Suprapubic skin (tissue), 4 donors: ENCODE results near the gene CUBN. TPM values are rescaled to one million over a fixed set of nuclear protein-coding genes. Genes with fewer than 3 reads are reported as not detected.
A peak's percentile ranks its signal among the peaks of the same experiment; 100 is the strongest.
"Not testable (repeated sequence)": the region's sequence is repeated elsewhere in the genome, so short reads cannot be mapped to it uniquely, and the experiment has no call there.

Source experiments
- DNase-seq, 2 donors: peaks; one replicate each; pipeline ENCODE4 v3.0.0-alpha.2; 2019; ENCODE audit warnings: low spot score in 2 of 2
- H3K27ac ChIP-seq: fragments of 200-600 bp; sonication (generic); one replicate; pipeline ENCODE4 v1.5.1; 2019
- H3K27me3 ChIP-seq: fragments of 200-600 bp; sonication (generic); one replicate; pipeline ENCODE4 v1.5.1; 2019
- H3K36me3 ChIP-seq: fragments of 200-600 bp; sonication (generic); one replicate; pipeline ENCODE4 v1.5.1; 2019
- H3K4me1 ChIP-seq: fragments of 200-600 bp; sonication (generic); one replicate; pipeline ENCODE4 v1.5.1; 2019
- H3K4me3 ChIP-seq: fragments of 200-600 bp; sonication (generic); one replicate; pipeline ENCODE4 v1.5.1; 2019; ENCODE audit warnings: mild to moderate bottlenecking
- H3K9me3 ChIP-seq: fragments of 200-600 bp; sonication (generic); one replicate; pipeline ENCODE4 v1.5.1; 2019
- EP300 ChIP-seq: sonication (generic); formaldehyde crosslinking; IDR thresholded peaks from one replicate; pipeline ENCODE4 v1.6.1; 2017; ENCODE audit warnings: antibody characterized with exemption
- POLR2A ChIP-seq, 2 donors: fragments of 450-650 bp; IDR thresholded peaks; one replicate each; pipeline ENCODE4 v1.6.1; 2017; ENCODE audit warnings: antibody characterized with exemption in 2 of 2, mild to moderate bottlenecking in 2 of 2, moderate library complexity in 2 of 2
- POLR2AphosphoS5 ChIP-seq, 3 donors: sonication (generic); formaldehyde crosslinking; IDR thresholded peaks; one replicate each; pipeline ENCODE4 v1.6.1; 2017; ENCODE audit warnings: antibody characterized with exemption in 3 of 3
- WGBS: methylation state at CpG from one replicate; pipeline ENCODE4 v1.1.5; 2018; 5-methylcytosine and 5-hydroxymethylcytosine counted together
- total RNA-seq, 4 donors: library from RNA; depleted of rRNA; stranded (reverse); fragments of >200 nt; gene quantifications; one replicate each; pipeline ENCODE4 v1.1.0, GENCODE V29; 2016
- TF ChIP-seq, protein P1 (sequence below), 2 donors: fragments of 200-600 bp in 1 of 2; fragments of 450-650 bp in 1 of 2; sonication (generic) in 1 of 2; IDR thresholded peaks; one replicate each; pipeline ENCODE4 v1.5.1; 2016 to 2019; ENCODE audit warnings: antibody characterized with exemption in 2 of 2, mild to moderate bottlenecking in 1 of 2, moderate library complexity in 1 of 2

The CUBN gene
- total RNA-seq, 4 donors from 2014 or later, result 1.1 to 8.4 (median 1.2) TPM

DNA sequence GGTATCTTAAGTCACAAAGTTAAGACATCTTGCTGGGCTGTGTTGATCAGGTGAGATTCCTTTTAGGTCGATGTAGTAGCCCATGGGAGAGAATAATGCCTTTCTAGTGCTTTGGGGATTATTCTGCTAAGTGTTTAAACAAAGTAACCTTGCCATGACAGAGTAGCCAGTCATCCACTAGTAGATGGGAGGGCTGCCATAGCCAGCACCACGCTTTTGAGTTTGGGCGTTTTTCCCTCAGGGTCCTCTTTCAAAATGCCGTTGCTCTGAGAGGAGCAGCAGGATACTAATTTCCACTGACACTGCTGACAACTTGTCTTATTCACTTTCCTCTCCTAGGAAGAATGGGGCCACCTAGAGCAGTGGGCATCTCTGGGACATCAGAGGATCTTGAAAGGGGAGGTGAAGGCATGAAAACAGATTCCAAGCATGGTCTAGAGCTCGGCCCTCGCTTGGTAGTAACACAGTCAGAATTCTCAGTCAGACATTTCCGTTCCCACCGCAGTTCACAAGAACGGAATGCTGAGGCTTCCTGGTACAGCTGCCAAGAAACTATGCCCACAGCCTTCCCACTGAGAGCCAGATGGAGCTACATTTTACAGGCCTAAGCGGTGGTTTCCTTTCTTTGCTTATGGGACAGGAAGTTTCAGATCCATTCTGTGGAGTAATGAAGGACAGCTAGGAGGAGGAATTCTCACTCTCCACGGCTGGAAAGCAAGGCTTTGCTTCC, 297.1 kb downstream of the CUBN start:
- TF ChIP-seq POLR2AphosphoS5 (IDR thresholded peaks at IDR 0.05), result no peak
- TF ChIP-seq, protein P1, sequence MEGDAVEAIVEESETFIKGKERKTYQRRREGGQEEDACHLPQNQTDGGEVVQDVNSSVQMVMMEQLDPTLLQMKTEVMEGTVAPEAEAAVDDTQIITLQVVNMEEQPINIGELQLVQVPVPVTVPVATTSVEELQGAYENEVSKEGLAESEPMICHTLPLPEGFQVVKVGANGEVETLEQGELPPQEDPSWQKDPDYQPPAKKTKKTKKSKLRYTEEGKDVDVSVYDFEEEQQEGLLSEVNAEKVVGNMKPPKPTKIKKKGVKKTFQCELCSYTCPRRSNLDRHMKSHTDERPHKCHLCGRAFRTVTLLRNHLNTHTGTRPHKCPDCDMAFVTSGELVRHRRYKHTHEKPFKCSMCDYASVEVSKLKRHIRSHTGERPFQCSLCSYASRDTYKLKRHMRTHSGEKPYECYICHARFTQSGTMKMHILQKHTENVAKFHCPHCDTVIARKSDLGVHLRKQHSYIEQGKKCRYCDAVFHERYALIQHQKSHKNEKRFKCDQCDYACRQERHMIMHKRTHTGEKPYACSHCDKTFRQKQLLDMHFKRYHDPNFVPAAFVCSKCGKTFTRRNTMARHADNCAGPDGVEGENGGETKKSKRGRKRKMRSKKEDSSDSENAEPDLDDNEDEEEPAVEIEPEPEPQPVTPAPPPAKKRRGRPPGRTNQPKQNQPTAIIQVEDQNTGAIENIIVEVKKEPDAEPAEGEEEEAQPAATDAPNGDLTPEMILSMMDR (IDR thresholded peaks at IDR 0.05), result no peak
- no peak for TF ChIP-seq EP300
- TF ChIP-seq POLR2A (IDR thresholded peaks at IDR 0.05), result no peak
- H3K36me3 ChIP-seq, result no peaks in the 10 kb centered on the region
- H3K9me3 ChIP-seq, result no peaks in the 10 kb centered on the region
- no peak overlapping the region for H3K4me3 ChIP-seq
- H3K27ac ChIP-seq, result peak overlapping the region; percentile 73
- H3K27me3 ChIP-seq, result no peaks in the 10 kb centered on the region
- no peak for DNase-seq
- 55% methylated on average over 11 of the region's 11 CpGs for WGBS
- peaks cover 10% of the 10 kb centered on the region for H3K4me1 ChIP-seq

- H3K4me1 ChIP-seq, result peaks cover 10% of the 10 kb centered on the region
- H3K9me3 ChIP-seq, result no peaks in the 10 kb centered on the region
- no peak for TF ChIP-seq EP300
- DNase-seq, result no peak
- no peak overlapping the region for H3K27ac ChIP-seq
- WGBS, result 47% methylated on average over 9 of the region's 9 CpGs
- H3K27me3 ChIP-seq, result no peaks in the 10 kb centered on the region
- H3K36me3 ChIP-seq, result no peaks in the 10 kb centered on the region
- no peak overlapping the region for H3K4me3 ChIP-seq
Observed at GRCh38 chr10:16828701-16829175, 300.9 kb downstream of the CUBN start.

DNA sequence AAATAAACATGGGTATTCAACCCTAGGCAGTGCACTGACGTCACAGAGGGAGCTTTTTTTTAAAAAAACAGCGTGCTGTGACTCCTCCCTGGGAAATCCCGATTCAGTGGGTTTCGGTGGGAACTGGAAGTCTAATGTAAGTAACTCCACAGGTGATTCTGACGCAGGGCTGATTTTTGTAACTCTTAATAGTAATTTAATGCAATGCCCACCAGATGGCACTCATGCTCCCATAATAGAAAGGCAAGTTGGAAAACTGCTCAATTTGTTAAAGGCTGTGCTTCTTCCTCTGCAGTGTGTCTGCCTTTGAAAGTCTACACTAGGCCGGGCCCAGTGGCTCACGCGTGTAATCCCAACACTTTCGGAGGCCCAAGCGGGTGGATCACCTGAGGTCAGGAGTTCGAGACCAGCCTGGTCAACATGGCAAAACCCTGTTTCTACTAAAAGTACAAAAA, 301.5 kb downstream of the CUBN start:
- Histone ChIP-seq H3K27me3 (no peaks in the 10 kb centered on the region), H3K36me3 (no peaks in the 10 kb centered on the region), H3K4me3 (peak overlapping the region; percentile 14), H3K27ac (no peak overlapping the region), H3K9me3 (no peaks in the 10 kb centered on the region), H3K4me1 (peaks cover 10% of the 10 kb centered on the region)
- TF ChIP-seq, protein P1 (IDR thresholded peaks at IDR 0.05), result peak in 1 of 2 donors; percentile 35
- TF ChIP-seq POLR2AphosphoS5 (IDR thresholded peaks at IDR 0.05) (no peak), EP300 (no peak), POLR2A (IDR thresholded peaks at IDR 0.05) (no peak)
- DNase-seq, result peak in 1 of 2 donors; percentile 66
- WGBS, result 13% methylated on average over 11 of the region's 11 CpGs

DNA sequence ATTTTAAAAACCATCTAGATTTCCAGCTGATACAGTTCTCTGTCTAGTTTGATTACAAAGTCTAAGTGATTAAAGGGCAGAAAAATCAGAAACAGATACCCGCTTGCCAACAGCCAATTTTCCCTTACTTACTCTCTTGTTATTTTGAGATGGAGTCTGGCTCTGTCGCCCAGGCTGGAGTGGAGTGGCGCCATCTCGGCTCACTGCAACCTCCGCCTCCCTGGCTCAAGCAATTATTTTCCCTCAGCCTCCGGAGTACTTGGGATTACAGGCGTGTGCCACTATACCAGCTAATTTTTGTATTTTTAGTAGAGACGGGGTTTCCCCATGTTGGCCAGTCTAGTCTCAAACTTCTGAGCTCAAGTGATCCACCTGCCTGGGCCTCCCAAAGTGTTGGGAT, 302.1 kb downstream of the CUBN start:
- not testable (repeated sequence) for H3K27ac ChIP-seq, H3K4me1 ChIP-seq, H3K36me3 ChIP-seq, DNase-seq, H3K9me3 ChIP-seq, H3K27me3 ChIP-seq
- H3K4me3 ChIP-seq, result peak overlapping the region; percentile 14
- 59% methylated on average over 8 of the region's 8 CpGs for WGBS

- TF ChIP-seq POLR2AphosphoS5 (IDR thresholded peaks at IDR 0.05) (no peak), EP300 (no peak), POLR2A (IDR thresholded peaks at IDR 0.05) (no peak)
- TF ChIP-seq, protein P1 (IDR thresholded peaks at IDR 0.05), result no peak
- Histone ChIP-seq H3K27me3 (no peaks in the 10 kb centered on the region), H3K9me3 (no peaks in the 10 kb centered on the region), H3K27ac (no peak overlapping the region), H3K36me3 (no peaks in the 10 kb centered on the region), H3K4me1 (peaks cover 9% of the 10 kb centered on the region), H3K4me3 (no peak overlapping the region)
- DNase-seq, result no peak
- 89% methylated on average over 3 of the region's 4 CpGs for WGBS
Observed at GRCh38 chr10:16822726-16823360, 306.8 kb downstream of the CUBN start.

- Histone ChIP-seq H3K9me3 (no peaks in the 10 kb centered on the region), H3K4me1 (peaks cover 10% of the 10 kb centered on the region), H3K4me3 (no peak overlapping the region), H3K36me3 (no peaks in the 10 kb centered on the region), H3K27ac (no peak overlapping the region), H3K27me3 (no peaks in the 10 kb centered on the region)
- DNase-seq, result no peak
- TF ChIP-seq, protein P1 (IDR thresholded peaks at IDR 0.05), result no peak
- TF ChIP-seq POLR2AphosphoS5 (IDR thresholded peaks at IDR 0.05), result no peak
- no peak for TF ChIP-seq POLR2A (IDR thresholded peaks at IDR 0.05)
- TF ChIP-seq EP300, result no peak
- 95% methylated on average over 2 of the region's 2 CpGs for WGBS
Observed at GRCh38 chr10:16822027-16822426, 307.6 kb downstream of the CUBN start.
